Tibial artery (tissue), 4 donors: ENCODE measurements around the gene CHMP4B.
A peak's percentile ranks its signal among the peaks of the same experiment; 100 is the strongest.
"Not testable (repeated sequence)": the region's sequence is repeated elsewhere in the genome, so short reads cannot be mapped to it uniquely, and the experiment has no call there.

ENCODE experiments used
- DNase-seq, 2 donors: peaks; one replicate each; pipeline ENCODE4 v3.0.0-alpha.2; 2019
- H3K27ac ChIP-seq, 2 donors: fragments of 200-600 bp; sonication (generic) in 1 of 2; 1 replicate in 1 of 2; 2 replicates in 1 of 2; pipeline ENCODE4 v1.5.1; 2018 to 2019; ENCODE audit warnings: mild to moderate bottlenecking in 1 of 2
- H3K27me3 ChIP-seq, 2 donors: fragments of 200-600 bp; sonication (generic) in 1 of 2; one replicate each; pipeline versions ENCODE4 v1.5.1 to v1.6.0; 2016 to 2019
- H3K36me3 ChIP-seq, 3 donors: fragments of 200-600 bp; sonication (generic) in 2 of 3; one replicate each; pipeline ENCODE4 v1.5.1; 2016 to 2019; ENCODE audit warnings: mild to moderate bottlenecking in 2 of 3
- H3K4me1 ChIP-seq, 4 donors: fragments of 200-600 bp; sonication (generic) in 2 of 4; 1 replicate in 3 of 4; 2 replicates in 1 of 4; pipeline ENCODE4 v1.5.1; 2016 to 2019
- H3K4me3 ChIP-seq, 2 donors: fragments of 200-600 bp; sonication (generic) in 1 of 2; 1 replicate in 1 of 2; 2 replicates in 1 of 2; pipeline ENCODE4 v1.5.1; 2018 to 2019; ENCODE audit warnings: mild to moderate bottlenecking in 2 of 2
- H3K9me3 ChIP-seq, 3 donors: fragments of 200-600 bp; sonication (generic) in 1 of 3; one replicate each; pipeline ENCODE4 v1.5.1; 2016 to 2019
- CTCF ChIP-seq, 2 experiments: fragments of 200-600 bp in 1 of 2; fragments of 450-650 bp in 1 of 2; IDR thresholded peaks; one replicate each; pipeline ENCODE4 v1.5.1; 2017 to 2019; ENCODE audit warnings: antibody characterized with exemption in 2 of 2, mild to moderate bottlenecking in 1 of 2, moderate library complexity in 1 of 2
- intact Hi-C: fragments of 100-400 bp; cut with DNase I; formaldehyde crosslinking; loops from one replicate; pipeline ENCODE4 v1.15.0; 2023; ENCODE audit warnings: low total_unique reads

Gene CHMP4B

GRCh38 chr20:33791959-33792597 is 19.1 kb upstream of the CHMP4B start:
- H3K9me3 ChIP-seq: no peaks in the 10 kb centered on the region
- no peak for DNase-seq
- H3K27me3 ChIP-seq: no peaks in the 10 kb centered on the region
- no peak overlapping the region for H3K4me3 ChIP-seq
- H3K36me3 ChIP-seq: peaks cover 6 to 28% (median 14%) of the 10 kb centered on the region in 3 donors
- intact Hi-C loops: no loop called here
- H3K27ac ChIP-seq: no peak overlapping the region
- H3K4me1 ChIP-seq: peaks cover 0 to 9% (median 2%) of the 10 kb centered on the region in 4 donors
- peak; percentile 55 to 63 for TF ChIP-seq CTCF (IDR thresholded peaks at IDR 0.05)

GRCh38 chr20:33792598-33792989 is 18.6 kb upstream of the CHMP4B start:
- DNase-seq, H3K9me3 ChIP-seq, H3K4me3 ChIP-seq, H3K27me3 ChIP-seq, H3K27ac ChIP-seq, intact Hi-C loops, H3K4me1 ChIP-seq: not testable (repeated sequence)
- peaks cover 6 to 28% (median 14%) of the 10 kb centered on the region in 3 donors for H3K36me3 ChIP-seq

GRCh38 chr20:33793011-33793931 is 17.9 kb upstream of the CHMP4B start:
- Histone ChIP-seq H3K4me1 (peaks cover 0 to 9% (median 2%) of the 10 kb centered on the region in 4 donors), H3K36me3 (peaks cover 6 to 28% (median 14%) of the 10 kb centered on the region in 3 donors), H3K27me3 (no peaks in the 10 kb centered on the region), H3K9me3 (no peaks in the 10 kb centered on the region), H3K27ac (no peak overlapping the region), H3K4me3 (no peak overlapping the region)
- intact Hi-C loops: no loop called here
- no peak for DNase-seq
- TF ChIP-seq CTCF (IDR thresholded peaks at IDR 0.05): no peak

- H3K27ac ChIP-seq: no peak overlapping the region
These were observed 14.8 kb upstream of the CHMP4B start for GRCh38 chr20:33796263-33796906.

GRCh38 chr20:33796907-33797544 is 14.1 kb upstream of the CHMP4B start:
- Histone ChIP-seq H3K36me3 (no peaks in the 10 kb centered on the region), H3K27me3 (no peaks in the 10 kb centered on the region), H3K27ac (no peak overlapping the region), H3K9me3 (no peaks in the 10 kb centered on the region), H3K4me3 (no peak overlapping the region), H3K4me1 (no peaks in the 10 kb centered on the region)
- intact Hi-C loops: no loop called here
- no peak for DNase-seq
- TF ChIP-seq CTCF (IDR thresholded peaks at IDR 0.05): no peak

More at GRCh38 chr20:33796263-33796906, 14.8 kb upstream of the CHMP4B start:
- no peak overlapping the region for H3K4me3 ChIP-seq
- peaks cover 0 to 3% (median under 1%) of the 10 kb centered on the region in 3 donors for H3K36me3 ChIP-seq
- DNase-seq: no peak
- intact Hi-C loops: no loop called here
- no peak for TF ChIP-seq CTCF (IDR thresholded peaks at IDR 0.05)
- H3K27me3 ChIP-seq: no peaks in the 10 kb centered on the region
- H3K9me3 ChIP-seq: no peaks in the 10 kb centered on the region
- H3K4me1 ChIP-seq: no peaks in the 10 kb centered on the region
